GM04504 (cell line): ENCODE measurements around the gene FKBP5.
"Not testable (repeated sequence)": the region's sequence is repeated elsewhere in the genome, so short reads cannot be mapped to it uniquely, and the experiment has no call there.

Source experiments
- DNase-seq: peaks from one replicate; pipeline ENCODE4 v3.0.0-alpha.2; 2012; ENCODE audit warnings: low read depth

FKBP5 gene

DNA sequence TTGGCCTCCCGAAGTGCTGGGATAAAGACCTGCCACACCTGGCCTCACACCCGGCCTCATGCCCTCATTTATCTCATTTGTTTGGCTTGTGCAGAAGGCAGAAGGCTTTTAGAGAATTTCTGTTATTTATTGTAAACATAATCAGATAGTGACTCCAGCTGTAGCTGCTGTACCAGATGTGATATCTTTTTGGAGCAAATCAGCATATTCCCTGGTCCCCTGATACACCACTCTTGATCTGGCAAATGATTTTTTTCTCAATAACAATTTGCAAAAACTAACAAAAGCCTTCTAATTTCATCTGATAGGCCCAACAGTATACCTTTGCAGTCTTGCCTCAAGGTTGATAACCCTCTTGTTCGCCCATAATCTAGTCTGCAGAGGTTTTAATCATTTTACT lies 149.5 kb downstream of the FKBP5 start:
- no peak for DNase-seq

DNA sequence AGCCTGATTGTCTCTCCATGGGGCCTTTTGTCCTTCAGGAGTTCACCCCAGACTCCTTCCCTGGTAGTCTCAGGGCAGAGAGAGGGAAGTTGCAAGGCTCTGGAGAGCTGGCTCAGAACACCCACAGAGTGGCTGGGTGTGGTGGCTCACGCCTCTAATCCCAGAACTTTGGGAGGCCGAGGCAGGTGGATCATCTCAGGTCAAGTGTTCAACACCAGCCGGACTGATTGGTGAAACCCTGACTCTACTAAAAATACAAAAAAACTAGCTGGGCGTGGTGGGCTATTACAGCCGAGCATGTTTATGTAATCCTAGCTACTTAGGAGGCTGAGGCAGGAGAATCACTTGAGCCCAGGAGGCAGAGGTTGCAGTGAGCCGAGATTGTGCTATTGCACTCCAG lies 152.9 kb downstream of the FKBP5 start:
- DNase-seq = not testable (repeated sequence)

DNA sequence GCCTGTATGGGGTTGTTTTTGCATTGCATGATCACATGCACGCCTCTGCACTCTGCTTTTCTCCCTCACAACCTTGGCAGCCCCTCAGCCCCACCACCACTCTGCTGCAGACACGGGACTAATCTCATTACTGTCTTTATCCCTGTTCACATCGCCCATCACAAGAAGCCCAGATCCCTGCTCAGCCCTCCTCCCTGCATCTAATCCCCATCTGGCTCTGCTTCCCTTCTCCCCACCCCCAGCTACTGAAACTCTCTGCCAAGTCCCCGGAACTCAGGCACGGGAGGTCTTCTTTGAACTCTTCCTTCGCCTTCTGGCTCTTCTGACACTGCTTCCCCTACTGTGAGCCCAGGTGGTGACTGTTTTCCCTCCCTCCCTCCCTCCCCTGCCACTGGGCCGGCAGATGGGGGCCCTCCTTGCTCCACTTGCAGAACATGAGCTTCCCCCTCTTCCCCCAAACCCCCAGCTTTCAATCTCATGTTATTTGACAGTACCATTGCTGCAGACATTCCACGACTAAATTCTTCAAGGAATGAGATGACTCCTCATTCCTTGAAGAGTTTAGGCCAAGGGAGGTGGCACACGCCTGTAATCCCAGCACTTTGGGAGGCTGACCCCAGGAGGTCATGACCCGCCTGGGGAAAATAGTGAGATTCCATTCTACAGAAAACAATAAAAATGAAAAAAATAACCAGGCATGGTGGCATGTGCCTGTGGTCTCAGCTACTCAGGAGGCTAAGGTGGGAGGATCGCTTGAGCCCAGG lies 154.1 kb downstream of the FKBP5 start:
- DNase-seq = no peak

DNA sequence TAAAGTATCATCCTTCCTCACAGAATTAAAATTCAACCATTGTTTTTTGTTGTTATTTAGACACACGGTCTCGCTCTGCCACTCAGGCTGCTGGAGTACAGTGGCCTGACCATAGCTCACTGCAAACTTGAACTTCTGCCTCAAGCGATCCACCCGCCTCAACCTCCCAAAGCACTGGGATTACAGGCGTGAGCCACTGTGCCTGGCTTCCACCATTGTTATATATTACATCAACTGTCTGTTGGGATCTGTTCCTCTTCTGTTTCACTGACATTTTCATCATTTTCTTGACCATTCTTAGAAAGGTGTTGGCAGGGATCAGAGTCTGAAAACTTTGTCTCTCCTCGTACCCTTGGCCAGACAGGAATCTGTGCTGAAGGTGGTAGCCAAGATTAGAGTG lies 154.7 kb downstream of the FKBP5 start:
- DNase-seq = no peak

DNA sequence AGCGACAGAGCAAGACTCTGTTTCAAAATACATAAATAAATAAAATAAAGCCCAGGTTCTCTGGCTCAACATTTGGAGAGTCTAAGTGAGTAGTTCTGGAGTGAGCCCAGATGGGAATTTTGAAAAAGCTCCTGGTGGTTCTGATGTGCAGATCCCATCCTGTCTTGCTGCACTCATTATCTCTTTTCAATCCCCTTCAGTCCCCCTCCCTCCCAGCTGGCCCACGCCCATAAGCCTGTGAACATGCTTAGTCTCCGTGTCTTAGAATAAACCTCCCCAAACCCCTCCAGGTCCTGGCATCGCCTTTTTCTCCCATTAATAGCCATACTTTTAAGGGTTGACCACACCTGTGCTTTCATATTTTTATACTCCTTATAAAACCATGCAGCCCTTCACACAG lies 156.6 kb downstream of the FKBP5 start:
- no peak for DNase-seq

DNA sequence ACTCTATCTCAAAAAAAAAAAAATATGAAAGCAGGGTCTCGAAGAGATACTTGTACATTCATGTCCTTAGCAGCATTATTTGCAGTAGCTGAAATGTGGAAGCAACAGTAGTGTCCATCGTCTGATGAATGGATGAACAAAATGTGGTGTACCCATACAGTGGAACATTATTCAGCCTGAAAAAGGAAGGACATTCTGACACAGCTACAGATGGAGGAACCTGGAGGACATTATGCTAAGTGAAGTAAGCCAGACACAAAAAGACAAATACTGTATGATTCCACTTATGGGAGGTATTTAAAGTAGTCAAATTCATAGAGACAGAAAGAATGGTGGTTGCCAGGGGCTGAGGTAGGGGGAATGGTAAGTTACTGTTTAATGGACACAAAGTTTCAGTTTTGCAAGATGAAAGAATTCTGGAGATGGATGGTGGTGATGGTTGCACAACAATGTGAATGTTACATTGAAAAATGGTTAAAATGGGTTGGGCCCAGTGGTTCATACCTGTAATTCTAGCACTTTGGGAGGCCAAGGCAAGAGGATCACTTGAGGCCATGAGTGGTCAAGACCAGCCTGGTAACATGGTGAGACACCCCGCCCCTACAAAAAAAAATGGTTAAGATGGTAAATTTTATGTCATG lies 164.2 kb downstream of the FKBP5 start:
- DNase-seq = no peak
